ENCODE data around the gene FGF14.

FGF14 gene

GRCh38 chr13:101942535-101943157 is 459.2 kb downstream of the FGF14 start:
- no peak for DNase-seq (ENCODE audit: low read depth in 2 of 3, low spot score in 1 of 3)

DNA sequence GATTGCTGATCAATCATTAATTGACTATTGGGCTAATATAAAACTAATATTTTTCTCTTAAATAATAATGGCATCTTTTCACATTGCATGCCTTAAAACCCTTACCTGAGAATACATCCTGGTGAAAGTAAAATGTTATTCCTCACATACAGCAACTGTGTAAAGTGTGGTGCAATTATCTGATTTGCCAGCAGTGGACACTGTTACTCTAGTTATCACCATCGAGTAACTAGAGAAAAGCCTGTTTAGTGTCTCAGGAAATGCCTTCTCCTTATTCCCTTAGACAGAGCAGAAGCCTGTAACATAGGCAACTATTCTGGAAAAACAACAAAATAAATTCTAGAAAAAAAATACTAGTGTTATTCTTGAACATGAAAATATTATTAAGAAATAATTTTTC is 459.8 kb downstream of the FGF14 start:
- no peak for DNase-seq (ENCODE audit: low read depth in 2 of 3, low spot score in 1 of 3)

DNA sequence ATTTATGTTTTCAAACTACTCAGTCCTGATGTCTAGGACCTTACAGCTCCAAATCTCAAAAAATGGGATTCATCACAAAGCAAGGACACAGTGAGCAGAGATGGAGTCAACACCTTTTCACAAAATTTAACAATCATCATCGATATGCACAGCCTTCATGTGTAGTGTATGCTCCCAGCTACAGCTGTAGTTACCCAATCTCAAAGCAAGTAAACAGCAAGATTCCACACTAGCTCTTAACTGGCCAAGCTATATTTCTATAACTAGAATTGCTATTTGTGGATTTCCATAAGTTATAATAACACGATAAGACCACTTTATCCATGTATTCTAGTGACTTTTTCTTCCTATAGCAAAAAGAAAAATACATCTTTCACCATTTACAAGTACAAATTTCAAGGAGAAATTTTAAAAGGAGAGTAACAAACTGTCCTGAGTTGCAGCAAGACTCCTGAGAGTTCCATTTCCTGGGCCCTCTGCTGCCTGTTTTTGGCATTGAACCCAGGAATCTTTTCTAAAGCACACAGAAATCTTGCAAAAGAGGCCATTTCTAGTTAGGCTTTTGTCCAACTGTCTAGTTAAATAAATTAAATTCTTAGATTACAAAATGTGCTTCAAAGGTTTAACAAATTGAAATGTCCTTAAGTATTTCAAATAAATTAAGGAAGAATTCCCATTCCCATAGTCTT is 460.6 kb downstream of the FGF14 start:
- no peak for DNase-seq (ENCODE audit: low read depth in 2 of 3, low spot score in 1 of 3)

- no peak for DNase-seq (ENCODE audit: low read depth in 2 of 3, low spot score in 1 of 3)
Measured at GRCh38 chr13:101939370-101939769, 462.5 kb downstream of the FGF14 start.

- no peak for DNase-seq (ENCODE audit: low read depth in 2 of 3, low spot score in 1 of 3)
Measured at GRCh38 chr13:101935828-101936227, 466.0 kb downstream of the FGF14 start.

DNA sequence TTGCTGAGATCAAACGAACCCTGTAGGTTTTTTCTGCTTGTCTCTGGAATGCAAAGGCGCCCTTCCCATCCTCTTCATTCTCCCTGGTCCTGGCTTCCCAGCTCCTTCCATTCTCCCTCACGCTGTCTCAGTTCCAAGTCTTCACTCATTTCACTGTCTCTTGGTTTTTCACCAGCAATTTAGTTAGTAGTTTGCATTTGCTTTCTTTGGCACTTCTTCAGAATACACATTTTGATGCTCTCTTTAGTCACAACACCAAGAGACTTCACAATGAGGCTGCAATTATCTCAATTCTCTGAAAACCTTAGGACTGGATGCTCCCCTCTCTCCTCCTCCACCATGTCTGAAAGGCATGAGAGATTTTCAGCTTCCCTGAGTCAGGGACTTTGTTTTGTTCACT is 470.7 kb downstream of the FGF14 start:
- DNase-seq (ENCODE audit: low read depth in 2 of 3, low spot score in 1 of 3) = no peak

DNA sequence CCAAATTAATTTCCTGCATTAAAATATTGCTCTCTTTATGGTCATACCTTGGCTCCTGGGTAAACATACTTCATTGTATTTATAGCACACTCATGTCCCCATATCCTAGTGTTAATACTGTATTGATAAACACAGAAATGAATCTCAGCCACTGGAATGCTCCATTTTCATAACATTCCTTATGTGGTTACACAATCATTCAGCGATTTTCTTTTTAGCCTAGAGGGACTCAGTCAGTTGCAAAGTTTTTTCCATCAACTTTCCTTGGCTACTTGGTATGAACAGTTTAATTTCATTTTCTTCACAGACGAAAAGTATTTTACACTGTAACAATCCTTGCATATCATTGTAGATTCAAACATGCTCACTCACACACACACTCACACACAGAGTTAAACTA is 471.5 kb downstream of the FGF14 start:
- DNase-seq (ENCODE audit: low read depth in 2 of 3, low spot score in 1 of 3) = no peak

DNA sequence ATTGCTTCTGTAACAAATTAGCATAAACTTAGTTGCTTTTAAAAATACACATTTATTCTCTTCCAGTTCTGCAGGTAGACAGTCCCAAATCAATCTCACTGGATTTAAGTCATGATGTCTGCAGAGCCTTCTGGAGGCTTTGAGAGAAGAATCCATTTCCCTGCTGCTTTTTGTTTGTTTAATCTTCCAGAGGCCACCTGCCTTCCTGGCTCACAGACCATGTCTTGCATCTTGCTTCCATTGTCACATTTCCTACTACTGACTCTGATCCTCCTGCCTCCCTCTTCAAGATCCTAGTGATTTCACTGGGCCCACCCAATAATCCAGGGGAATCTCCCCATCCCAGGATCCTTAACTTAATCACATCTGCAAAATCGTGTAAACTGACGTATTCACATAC is 476.1 kb downstream of the FGF14 start:
- no peak for DNase-seq (ENCODE audit: low read depth in 2 of 3, low spot score in 1 of 3)

GRCh38 chr13:101919541-101920181 is 482.2 kb downstream of the FGF14 start:
- no peak for DNase-seq (ENCODE audit: low read depth in 2 of 3, low spot score in 1 of 3)

DNA sequence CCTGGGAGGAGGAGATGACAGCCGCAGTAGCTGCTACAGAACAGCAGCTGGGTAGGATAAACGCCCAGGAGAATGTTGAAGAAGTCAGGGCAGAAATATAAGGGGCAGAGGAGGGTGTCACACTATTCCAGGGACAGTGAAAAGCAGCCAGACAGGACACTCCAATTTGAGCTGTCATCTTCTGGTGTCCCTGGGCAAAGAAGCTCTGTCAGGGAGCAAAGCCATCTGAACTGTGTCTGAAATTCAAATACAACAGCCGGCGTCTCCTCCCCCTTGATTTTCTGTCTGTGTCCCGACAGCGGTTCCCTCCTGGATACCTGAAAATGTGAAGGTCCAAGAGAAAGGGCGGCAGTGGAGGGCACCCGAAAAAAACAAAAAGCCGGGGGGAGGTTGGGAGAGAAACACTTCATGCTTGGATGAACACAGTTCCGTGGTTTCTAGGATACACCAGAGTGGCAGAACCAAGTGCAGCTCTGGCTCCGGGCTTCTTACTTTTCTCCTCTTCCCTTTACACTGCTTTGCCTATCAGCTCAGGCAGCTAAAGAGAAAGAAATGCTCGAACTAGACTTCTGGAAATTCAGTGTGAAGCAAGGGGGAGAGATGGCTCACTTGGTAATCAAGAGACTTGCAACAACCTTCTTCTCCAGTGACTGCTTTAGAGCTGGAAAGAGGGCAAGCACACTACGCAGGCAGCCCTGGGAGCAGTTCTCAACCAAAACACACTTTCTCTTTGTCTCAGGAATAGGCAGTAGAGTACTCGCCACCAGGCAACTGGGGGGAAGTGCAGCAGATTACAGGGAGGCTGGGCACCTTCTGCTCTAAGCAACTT is 483.8 kb downstream of the FGF14 start:
- DNase-seq (ENCODE audit: low read depth in 2 of 3, low spot score in 1 of 3) = no peak

GRCh38 chr13:101917475-101917810 is 484.4 kb downstream of the FGF14 start:
- no peak for DNase-seq (ENCODE audit: low read depth in 2 of 3, low spot score in 1 of 3)

- no peak for DNase-seq (ENCODE audit: low read depth in 2 of 3, low spot score in 1 of 3)
Measured at GRCh38 chr13:101916775-101917474, 484.9 kb downstream of the FGF14 start.

DNA sequence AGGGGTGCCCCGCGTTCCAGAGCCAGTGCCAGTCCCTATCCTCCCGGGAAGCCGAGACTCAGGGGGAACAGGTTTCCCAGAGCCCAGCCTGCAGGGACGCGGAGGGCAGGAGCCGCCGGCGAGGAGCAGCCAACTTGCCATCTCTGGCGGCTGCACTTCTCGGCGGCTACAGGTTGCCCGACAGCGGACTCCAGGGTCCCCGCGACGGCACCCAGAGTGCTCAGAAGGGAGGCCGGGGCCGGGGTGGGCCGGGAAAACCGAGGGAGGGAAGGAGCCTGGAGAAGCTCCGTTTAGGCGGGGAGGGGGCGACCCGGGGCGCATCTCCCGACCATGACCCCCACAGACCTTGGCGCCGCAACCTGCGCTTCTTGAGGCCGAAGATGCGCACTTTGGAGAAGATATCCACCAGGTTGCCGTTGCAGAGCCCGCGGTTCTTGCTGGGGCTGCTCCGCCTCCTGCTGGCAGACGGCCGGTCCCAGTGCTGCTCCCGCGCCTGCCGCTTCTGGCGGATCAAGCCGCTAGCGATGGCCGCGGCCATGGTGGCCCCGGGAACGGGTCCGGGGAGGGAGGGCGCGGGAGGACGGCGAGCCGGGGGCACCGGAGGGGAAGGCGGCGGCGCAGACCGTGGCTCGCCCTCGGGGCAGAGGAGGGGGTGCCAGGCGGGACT is 485.6 kb downstream of the FGF14 start:
- no peak for DNase-seq (ENCODE audit: low read depth in 2 of 3, low spot score in 1 of 3)

- no peak for DNase-seq (ENCODE audit: low read depth in 2 of 3, low spot score in 1 of 3)
Measured at GRCh38 chr13:101915755-101916107, 486.1 kb downstream of the FGF14 start.

GRCh38 chr13:101915331-101915730 is 486.5 kb downstream of the FGF14 start:
- DNase-seq (ENCODE audit: low read depth in 2 of 3, low spot score in 1 of 3) = no peak

GRCh38 chr13:101911752-101912151 is 490.1 kb downstream of the FGF14 start:
- DNase-seq (ENCODE audit: low read depth in 2 of 3, low spot score in 1 of 3) = no peak

- DNase-seq (ENCODE audit: low read depth in 2 of 3, low spot score in 1 of 3) = no peak
Measured at GRCh38 chr13:101903890-101904289, 498.0 kb downstream of the FGF14 start.

GRCh38 chr13:101898676-101899075 is 503.2 kb downstream of the FGF14 start:
- DNase-seq (ENCODE audit: low read depth in 2 of 3, low spot score in 1 of 3) = no peak

- no peak for DNase-seq (ENCODE audit: low read depth in 2 of 3, low spot score in 1 of 3)
Measured at GRCh38 chr13:101896541-101896940, 505.3 kb downstream of the FGF14 start.

GRCh38 chr13:101893021-101893420 is 508.8 kb downstream of the FGF14 start:
- DNase-seq (ENCODE audit: low read depth in 2 of 3, low spot score in 1 of 3) = no peak

- no peak for DNase-seq (ENCODE audit: low read depth in 2 of 3, low spot score in 1 of 3)
Measured at GRCh38 chr13:101892296-101892695, 509.6 kb downstream of the FGF14 start.
